NOMO-1 treated with DMSO at 0.1 percent for 48 hours (cell line): ENCODE results near the gene POPDC2.
"Not testable (repeated sequence)": the region's sequence is repeated elsewhere in the genome, so short reads cannot be mapped to it uniquely, and the experiment has no call there.

Experiments
- DNase-seq: peaks from one replicate; lab custom pipeline; 2025; ENCODE audit not compliant: unreplicated experiment; lab: John Stamatoyannopoulos, UW

The POPDC2 gene, protein sequence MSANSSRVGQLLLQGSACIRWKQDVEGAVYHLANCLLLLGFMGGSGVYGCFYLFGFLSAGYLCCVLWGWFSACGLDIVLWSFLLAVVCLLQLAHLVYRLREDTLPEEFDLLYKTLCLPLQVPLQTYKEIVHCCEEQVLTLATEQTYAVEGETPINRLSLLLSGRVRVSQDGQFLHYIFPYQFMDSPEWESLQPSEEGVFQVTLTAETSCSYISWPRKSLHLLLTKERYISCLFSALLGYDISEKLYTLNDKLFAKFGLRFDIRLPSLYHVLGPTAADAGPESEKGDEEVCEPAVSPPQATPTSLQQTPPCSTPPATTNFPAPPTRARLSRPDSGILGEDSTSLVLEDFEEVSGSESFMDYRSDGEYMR

DNA sequence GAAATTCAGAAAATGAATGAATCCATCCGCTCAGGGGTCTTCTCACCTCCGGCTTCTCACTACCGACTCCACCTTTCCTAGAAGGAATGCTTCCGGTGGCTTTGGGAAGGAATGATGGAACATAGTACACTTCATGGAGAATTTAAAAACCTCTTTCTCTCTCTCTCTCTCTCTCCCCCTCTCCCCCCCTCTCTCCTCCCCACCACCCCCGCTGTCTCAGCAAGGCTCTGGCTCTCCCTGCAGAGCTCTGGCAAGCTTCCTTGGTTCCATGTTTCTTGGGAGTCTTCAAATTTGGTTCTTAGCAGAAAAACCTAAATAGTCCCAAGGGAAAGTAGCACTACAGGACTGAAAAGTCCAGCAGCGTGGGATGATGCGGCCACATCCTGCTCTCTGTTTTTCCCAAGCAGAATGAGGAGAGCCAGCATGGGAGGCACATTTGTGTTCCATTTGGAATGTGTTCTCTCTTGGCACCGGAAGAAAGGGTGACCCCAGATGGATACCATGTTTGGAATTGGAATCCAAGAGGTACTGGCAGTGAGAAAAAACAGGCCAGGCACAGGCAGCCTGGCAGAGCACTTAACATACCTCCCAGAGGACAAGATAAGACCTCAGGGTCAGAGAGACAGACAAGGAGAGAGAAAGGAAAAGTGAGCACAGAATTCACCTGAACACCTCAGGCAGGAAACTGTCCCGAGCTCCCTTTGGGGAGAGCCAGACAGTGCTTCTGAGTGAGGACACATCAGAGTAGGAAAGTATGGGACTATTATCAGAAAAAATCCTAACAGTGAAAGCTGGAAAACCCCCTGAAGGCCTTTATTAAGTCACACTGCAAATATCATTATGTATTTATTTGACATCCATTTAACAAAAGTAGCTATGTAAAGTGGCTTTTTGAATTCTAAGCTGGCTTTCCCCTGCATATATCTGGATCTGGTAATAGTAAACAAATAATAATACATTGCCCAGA, at the start of gene POPDC2:
Gene POPDC2 (minus strand): TSS at position 116 of the 967 bp plus-strand sequence. CDS start 166 bp downstream, outside the sequence.
- no peak for DNase-seq

DNA sequence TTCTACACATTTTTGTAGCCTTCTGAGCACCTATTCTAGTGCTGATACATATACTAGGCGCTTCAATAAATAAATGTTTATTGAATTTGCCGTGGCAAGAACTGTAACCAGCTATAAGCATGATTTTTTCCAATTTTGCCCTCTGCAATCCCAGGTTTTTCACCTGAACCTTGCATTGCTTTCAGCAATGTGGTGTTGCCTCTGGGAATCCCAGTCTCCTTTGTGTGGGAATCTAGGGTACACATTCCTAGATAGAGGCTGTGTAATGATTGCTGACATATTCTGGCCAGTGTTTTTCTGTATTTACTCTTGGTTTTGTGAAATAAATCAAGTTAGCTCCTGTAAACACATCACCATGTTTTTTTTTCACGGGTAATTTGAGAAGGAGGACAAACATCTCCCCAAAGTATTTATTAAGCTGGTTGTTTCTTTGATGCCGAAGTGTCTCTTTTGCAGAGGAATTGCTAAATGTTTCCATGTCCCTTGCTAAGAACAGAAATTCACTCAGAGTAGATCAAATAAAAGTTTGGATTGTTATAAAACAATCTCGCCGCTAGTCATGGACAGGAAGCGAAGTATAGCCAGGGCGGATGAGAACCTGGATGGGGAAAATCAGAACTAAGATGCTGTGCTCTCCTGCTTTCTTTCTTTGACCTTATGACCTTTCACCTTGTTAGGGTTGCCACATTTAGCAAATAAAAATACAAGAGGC, 43.6 kb upstream of the POPDC2 start:
- DNase-seq = no peak

DNA sequence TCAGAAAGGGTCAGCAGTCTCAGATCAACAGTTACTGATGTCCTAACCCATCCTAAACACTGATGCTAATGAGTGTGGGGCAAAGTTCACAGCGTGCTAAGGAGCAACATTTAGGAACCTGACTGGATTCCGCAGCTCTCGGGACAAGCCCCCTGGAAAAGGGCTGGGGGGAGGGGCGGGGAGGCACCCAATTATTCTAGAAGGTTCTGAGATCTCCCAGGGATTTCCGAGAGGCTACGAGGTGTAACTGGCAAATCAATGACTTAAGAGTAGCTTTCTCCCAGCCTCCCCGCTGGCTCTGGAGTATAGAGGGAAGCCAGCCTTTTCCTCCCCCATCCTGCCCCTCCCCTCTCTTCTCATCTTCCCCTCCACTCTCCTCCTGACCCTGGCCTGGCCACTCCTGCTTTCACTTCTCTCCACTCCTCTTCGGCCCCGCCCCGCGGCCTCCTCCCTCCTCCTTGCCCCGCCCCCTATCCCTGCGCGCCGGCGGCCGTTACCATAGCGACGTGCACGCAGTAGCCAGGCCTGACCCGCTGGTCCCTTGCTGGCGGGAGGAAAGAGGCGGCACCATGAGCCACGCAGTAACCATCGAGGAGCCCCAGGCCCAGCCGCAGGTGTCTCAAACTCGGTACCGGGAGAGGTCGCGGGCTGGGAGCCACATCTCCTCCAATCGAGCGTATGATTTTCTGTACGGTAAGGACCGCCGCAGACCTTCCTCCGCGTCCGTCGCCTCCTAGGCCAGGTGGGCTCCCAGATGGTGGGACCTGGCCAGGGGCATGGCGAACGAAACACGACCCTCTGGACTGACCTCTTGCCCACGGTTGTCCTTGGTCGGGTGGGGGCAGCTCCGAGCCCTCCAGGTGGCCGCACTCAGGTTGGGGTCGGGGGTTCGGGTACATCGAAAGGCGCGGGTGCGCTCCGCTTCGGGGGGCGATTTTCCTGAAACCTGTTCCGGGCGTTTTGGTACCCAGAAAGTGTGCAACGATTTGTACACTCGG, 42.4 kb upstream of the POPDC2 start, which contains the start of gene CFAP91:
Gene CFAP91 (plus strand): TSS at position 493 of the 998 bp plus-strand sequence. CDS start 77 bp downstream, at position 570.
- peak; percentile 88 for DNase-seq

DNA sequence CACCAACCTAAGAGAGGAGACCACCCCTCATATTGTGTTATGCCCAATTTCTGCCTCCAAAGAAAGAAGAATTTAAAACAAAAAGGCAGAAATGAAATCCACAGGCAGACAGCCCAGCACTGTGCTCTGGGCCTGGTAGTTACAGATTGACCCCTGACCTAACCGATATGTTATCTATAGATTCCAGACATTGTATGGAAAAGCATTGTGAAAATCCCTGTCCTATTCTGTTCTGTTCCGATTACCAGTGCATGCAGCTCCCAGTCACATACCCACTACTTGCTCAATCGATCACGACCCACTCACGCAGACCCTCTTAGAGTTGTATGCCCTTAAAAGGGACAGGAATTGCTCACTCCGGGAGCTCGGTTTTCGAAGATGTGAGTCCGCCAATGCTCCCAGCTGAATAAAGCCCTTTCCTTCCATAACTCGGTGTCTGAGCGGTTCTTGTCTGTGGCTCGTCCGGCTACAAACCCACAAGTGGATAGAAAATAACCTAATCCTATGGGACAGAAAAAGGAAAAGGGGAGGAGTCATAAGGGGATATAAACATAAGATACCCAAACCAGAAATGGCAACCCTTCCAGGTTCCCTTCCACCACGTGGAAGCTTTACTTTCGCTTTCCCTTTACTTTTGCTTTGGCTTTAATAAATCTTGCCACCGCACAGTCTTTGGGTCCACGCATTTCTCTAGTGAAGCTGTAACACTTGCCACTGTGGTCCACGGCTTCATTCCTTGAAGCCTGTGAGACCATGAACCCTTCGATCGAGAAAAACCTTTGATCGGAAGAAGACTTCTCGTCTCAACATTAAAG, 40.7 kb upstream of the POPDC2 start:
- DNase-seq = no peak

DNA sequence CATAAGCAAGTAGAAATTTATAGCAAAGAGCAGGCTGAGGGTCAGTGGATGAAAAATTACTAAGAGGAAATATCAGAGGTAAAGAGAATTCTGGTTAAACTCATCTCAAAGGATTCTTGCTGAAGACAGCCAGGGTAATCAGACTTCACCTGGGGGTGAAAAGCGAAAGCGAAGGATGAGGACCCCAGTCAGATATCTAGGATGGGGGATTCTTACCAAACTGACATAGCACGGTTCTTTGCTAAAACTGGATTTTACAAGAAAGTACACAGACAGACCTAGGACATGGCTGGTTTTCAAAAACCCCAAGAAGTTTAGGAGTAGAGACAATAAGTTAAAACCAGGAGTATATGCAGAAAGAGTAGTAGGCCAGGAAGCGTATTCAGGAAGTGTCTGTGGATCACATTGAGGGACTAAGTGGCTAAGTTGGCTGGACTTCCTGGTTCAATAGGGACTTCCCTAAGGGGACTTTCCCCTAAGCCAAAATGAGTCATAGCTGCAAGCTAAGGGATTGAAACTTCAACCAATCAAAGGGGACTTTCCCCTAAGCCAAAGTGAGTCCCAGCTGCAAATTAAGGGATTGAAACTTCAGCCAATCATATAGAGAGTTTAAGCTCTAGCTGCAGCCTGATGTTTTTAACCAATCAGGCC, 40.0 kb upstream of the POPDC2 start:
- DNase-seq = peak; percentile 36

DNA sequence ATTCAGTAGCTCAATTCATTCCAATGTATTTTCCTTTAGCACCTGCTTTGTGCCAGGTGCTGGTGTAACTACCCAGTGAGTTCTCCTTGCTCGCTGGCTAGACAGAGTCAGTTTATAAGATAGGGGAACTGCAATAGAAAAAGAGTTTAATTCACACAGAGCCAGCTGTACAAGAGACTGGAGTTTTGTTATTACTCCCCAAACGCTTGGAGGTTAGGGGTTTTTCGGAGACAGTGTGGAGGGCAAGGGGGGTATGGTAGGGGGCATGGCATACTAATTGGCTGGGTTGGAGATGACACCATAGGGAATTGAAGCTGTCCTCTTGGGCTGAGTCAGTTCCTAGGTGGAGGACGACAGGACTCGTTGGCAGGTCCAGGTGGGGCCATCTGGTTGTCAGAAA, 37.0 kb upstream of the POPDC2 start:
- DNase-seq = no peak

DNA sequence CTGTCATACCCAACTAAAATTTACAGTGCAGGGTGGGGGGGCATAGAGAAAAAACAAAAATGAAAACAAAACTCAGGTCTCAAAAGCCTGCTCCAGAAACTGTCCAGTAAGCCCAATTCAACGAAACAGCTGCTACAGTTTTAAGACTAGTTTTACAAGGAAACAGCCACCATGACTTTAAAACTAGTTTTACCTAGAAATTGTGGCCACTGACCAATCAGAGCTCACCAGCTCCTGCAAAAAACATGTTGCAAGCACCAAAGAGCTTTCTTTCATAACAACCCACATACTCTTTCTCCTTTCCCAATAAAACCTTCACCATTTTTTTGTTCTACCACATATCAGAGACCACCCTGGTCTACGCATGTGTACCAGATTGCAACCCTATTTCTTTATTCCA, 35.1 kb upstream of the POPDC2 start:
- DNase-seq = no peak

DNA sequence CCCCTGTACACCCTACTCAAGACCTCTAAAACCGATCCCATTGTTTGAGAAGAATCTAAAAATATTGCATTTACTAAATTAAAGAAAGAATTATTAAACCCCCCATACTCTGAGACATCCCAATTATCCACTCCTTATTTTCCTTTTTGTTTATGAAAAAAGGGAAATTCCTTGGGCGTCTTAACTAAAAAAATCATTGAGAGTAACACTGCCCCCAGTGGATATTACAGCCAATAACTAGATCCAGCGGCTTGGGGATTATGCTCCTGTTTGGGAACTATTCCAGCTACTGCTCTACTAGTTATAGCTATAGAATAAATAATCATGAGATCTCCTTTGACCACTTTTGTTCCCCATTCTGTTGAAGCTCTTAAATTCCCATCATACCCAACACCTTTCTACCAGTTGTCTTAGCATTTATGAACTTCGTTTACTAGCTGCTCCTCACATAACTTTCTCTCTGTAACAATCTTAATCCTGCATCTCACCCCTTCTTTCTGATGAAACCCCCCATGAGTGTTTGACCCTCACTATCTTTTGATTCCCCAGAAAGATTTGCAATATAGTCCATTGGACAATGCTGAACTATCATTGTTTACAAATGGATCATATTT, 29.8 kb upstream of the POPDC2 start:
- no peak for DNase-seq

DNA sequence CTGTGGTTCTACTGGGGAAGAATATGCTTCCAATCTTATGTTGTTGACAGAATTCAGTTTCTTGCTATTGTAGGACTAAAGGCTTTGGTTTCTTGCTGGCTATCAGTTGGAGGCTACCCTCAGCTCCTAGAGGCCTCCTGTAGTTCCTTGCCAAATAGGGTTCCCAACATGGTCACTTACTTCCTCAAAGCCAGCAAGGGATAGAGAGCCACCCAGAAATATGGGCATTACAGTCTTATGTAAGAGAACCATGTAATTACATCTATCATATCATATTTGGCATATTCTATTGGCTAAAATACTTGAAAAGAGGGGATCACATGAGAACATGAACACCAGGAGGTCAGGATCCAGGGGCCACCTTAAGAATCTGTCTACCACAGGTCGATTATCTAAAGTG, 23.0 kb upstream of the POPDC2 start:
- DNase-seq = no peak

DNA sequence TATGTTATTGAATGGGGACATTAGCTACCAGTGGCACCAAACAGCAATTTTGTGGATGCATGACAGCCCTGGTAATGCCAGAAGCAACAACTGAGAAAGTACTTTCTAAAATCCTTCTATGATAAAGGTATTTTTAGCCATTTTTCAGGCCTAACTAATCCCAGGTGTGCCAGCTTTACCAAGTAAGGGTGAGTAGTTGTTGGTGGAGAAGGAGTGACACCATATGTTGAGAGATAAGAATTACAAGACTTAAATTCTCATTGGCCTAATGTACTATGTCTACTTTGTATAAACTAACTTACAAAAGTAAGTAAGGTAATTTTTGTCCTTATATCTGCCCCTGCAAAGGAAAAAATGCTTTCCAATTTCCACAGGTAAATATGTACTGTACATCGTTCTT, 20.9 kb upstream of the POPDC2 start:
- peak; percentile 12 for DNase-seq

DNA sequence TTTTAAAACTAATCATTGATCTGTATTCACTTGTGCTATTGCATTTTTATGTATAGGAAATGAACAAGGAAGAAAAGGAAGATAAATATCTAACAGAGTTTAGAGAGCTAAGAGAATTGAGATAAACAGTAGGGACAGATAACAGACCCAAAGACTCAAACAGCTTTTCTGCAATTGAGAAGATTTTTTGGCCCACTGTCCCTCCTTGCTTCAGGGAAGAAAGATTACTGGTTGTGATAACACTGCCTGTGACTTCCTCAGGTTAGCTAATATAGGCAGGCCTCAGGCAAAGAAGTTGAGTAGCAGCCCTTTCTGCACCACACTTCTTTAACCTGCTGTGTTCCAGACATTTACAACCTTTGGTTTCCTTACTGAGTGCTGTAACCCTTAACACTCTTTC, 19.5 kb upstream of the POPDC2 start:
- DNase-seq = no peak

DNA sequence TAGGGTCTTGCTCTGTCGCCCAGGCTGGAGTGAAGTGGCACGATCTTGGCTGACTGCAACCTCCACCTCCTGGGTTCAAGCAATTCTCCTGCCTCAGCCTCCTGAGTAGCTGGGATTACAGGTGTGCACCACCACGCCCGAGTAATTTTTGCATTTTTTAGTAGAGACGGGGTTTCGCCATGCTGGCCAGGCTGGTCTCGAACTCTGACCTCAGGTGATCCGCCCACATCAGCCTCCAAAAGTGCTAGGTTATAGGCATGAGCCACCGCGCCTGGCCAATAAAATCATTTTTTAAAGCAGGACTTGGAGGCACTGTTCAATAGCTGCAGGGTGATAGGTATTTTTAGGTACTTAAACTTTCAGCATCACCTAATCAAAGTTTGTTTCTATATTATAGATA, 17.8 kb upstream of the POPDC2 start:
- DNase-seq = not testable (repeated sequence)

DNA sequence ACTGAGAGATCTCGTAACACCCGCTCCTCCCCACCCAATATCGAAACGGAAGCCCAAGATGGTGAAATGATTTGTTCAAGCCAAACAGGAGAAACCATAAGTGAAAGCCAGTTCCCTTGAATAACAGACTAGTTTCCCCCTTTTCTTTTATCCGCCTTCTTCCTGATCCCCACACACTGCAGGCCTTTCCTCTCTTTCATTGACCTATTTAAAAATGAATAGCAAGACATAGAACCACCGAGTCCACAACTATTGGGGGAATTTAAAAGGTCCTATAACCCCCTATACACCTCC, 17.2 kb upstream of the POPDC2 start:
- no peak for DNase-seq

DNA sequence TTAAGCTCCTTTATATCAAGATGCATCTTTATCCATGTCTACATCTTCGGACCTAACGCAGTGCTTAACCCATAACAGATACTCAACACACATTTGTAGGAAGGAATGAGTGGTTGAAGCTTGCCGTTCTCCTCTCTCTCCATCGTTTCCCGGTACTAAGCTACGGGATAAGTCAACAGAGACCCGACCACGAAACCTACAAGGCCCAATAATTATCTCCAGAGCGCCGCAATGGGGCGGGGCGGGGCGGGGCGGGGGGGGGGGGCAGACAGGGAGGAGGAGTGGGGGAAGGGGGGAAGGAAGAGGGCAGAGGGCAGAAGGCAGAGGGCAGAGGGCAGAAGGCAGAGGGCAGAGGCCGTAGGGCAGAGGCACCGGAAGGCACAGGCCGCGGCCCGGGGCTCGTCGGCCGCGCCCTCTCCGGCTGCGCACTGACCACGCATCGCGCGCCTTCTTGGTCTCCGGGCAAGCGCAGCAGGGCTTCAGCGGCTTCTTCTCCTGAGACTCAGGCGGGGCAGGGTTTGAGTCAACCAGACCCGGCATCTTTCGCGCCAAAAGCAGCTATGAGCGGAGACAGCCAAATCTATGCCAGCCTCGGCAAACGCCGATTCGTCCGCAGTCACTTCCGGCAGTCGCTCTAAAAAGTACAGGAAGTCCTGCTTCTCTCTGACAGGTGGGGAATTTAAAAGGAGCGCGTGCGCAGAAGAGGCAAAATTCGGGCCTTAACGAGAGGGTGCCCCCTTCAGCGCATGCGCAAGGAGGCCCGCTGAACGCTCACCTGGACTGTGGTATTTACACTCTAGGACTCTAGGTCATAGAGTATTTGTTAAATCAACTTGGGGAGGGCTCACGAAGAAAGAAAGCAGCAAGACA, 16.6 kb upstream of the POPDC2 start, which contains the start of gene COX17:
Gene COX17 (minus strand): TSS at position 636 of the 870 bp plus-strand sequence. CDS start 96 bp downstream, at position 540.
- DNase-seq = peak; percentile 97

DNA sequence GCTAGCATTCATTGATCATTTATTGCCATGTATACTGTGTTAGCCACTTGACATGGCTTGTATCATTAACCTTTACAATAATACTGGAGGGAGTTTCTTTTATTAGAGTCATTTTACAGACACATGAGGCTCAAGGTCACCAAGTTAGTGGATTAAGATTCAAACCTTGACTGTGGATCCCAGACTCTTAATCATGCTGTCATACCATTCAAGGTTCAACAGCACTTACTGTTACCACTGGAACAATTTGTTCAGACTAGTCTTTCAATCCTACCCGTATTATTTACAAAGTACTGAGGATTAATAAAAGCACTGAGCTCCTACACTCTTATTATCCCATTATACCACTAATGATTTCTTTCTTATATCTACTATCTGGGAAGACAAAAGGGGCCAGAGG, 15.6 kb upstream of the POPDC2 start:
- DNase-seq = no peak

DNA sequence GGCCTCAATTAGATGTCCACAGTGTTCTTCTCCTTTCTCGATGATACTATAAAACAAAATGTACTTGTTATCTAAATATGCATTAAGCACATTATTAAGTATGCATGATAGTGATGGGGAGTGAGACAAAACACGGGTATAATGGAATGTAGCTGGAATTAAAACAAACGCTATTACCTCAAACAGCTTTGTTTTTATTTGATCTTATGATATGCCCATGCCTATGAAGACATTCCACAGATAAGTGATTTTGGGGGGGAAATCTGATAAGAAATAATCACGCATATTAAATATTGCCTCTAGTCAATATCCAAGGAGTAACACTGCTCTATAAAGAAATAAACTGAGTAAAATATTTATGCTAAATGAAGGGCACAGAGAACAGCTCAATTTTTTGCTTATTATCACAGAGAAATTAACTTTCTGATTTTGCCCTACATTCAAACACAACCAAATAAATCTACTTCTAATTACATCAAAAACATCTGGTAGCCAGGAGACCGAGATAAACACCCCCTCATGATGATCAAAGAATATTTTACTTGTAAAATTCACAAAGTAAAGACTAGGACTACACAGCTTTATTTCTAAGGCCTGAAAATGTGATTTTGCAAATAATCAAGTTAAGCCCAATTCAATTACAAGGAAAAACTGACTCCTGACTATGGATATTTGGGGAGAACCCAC, 14.9 kb upstream of the POPDC2 start:
- DNase-seq = no peak

DNA sequence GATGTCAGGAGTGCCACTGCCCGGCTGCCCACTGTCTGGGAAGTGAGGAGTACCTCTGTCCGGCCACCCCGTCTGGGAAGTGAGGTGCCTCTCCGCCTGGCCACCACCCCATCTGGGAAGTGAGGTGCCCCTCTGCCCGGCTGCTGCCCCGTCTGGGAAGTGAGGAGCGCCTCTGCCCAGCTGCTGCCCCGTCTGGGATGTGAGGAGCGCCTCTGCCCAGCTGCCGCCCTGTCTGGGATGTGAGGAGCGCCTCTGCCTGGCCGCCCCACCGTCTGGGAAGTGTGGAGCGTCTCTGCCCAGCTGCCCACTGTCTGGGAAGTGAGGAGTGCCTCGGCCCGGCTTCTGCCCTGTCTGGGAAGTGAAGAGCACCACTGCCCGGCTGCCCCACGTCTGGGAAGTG, 13.5 kb upstream of the POPDC2 start:
- no peak for DNase-seq
